HepG2 (cell line): ENCODE data around the gene CHI3L1. TPM values are rescaled to one million over a fixed set of nuclear protein-coding genes. Genes with fewer than 3 reads are reported as not detected.

ENCODE experiments used
- ATAC-seq: fragments of 200-7000 bp; cut with Tn5 transposase; 3 replicates; pipeline ENCODE4 v1.9.1; 2020; ENCODE audit warnings: mild to moderate bottlenecking, moderate library complexity
- BruUV-seq: library from RNA; stranded (reverse); fragments of 400-500 nt; replicated peaks from 2 replicates; lab custom pipeline; 2021; lab: Mats Ljungman, UMichigan
- CTCF ChIA-PET: fragments of 300-600 bp; formaldehyde crosslinking; extraction: SDS; loops from one replicate; lab custom pipeline; 2021; ENCODE audit warnings: low total read pairs, inconsistent platforms, low intra/inter-chr PET ratio; lab: Yijun Ruan, JAX
- POLR2A ChIA-PET: fragments of 350-600 bp; sonication (Branson Sonifier 250); formaldehyde crosslinking; loops from one replicate; lab custom pipeline; 2020; ENCODE audit warnings: antibody characterized with exemption, inconsistent platforms; lab: Yijun Ruan, JAX
- DNase-seq: peaks from one replicate; pipeline ENCODE4 v3.0.0-alpha.2; 2015; ENCODE audit warnings: low spot score
- FAIRE-seq: peaks from 3 replicates; lab custom pipeline; 2011; peaks lifted over from hg19 to GRCh38; lab: Jason Lieb, UNC
- H2AFZ ChIP-seq: one replicate; pipeline ENCODE4 v1.6.1; 2011; ENCODE audit warnings: low read length, inconsistent platforms
- H3K27ac ChIP-seq: fragments of 300-600 bp; 3 replicates; pipeline ENCODE4 v1.8.0; 2011; ENCODE audit warnings: mixed run types, mild to moderate bottlenecking, mixed read lengths, low read length, inconsistent platforms; ENCODE audit not compliant: insufficient read depth; ENCODE audit errors: extremely low read length
- H3K27me3 ChIP-seq, 2 experiments: fragments of 200-600 bp in 1 of 2; 2 replicates in 1 of 2; 3 replicates in 1 of 2; pipeline versions ENCODE4 v1.6.0 to v1.8.0; 2011; ENCODE audit warnings: low read length in 2 of 2, mild to moderate bottlenecking in 2 of 2, moderate library complexity in 2 of 2, inconsistent platforms in 1 of 2; ENCODE audit not compliant: insufficient read depth in 2 of 2, control insufficient read depth in 1 of 2
- H3K36me3 ChIP-seq, 2 experiments: fragments of 200-600 bp in 1 of 2; replicated peaks in 1 of 2; 2 replicates in 1 of 2; 3 replicates in 1 of 2; pipeline versions ENCODE4 v1.5.1 to v1.8.0; 2011; ENCODE audit warnings: low read length in 2 of 2, inconsistent platforms in 1 of 2; ENCODE audit not compliant: insufficient read depth in 2 of 2, control insufficient read depth in 1 of 2
- H3K4me1 ChIP-seq: 2 replicates; pipeline ENCODE4 v1.5.1; 2012; ENCODE audit warnings: low read length, inconsistent platforms; ENCODE audit not compliant: insufficient read depth
- H3K4me2 ChIP-seq: 2 replicates; pipeline ENCODE4 v1.6.0; 2011; ENCODE audit warnings: low read depth, low read length, inconsistent platforms
- H3K4me3 ChIP-seq, 3 experiments: fragments of 200-600 bp in 1 of 3; sonication (generic), shearing (Covaris generic) in 1 of 3; replicated peaks in 1 of 3; 2 replicates each; pipeline ENCODE4 v1.5.1; 2011 to 2016; ENCODE audit warnings: low read length in 3 of 3, inconsistent platforms in 2 of 3, low read depth in 2 of 3, mild to moderate bottlenecking in 2 of 3, control low read depth in 1 of 3, mixed read lengths in 1 of 3; ENCODE audit not compliant: insufficient read depth in 1 of 3
- H3K79me2 ChIP-seq: one replicate; pipeline ENCODE4 v1.6.1; 2011; ENCODE audit warnings: low read length, inconsistent platforms; ENCODE audit not compliant: insufficient read depth
- H3K9ac ChIP-seq: 2 replicates; pipeline ENCODE4 v1.6.0; 2011; ENCODE audit warnings: mild to moderate bottlenecking, low read depth, low read length, inconsistent platforms; ENCODE audit not compliant: insufficient read depth
- H3K9me3 ChIP-seq: 2 replicates; pipeline ENCODE4 v1.5.1; 2012; ENCODE audit warnings: mild to moderate bottlenecking, low read length
- H4K20me1 ChIP-seq: 2 replicates; pipeline ENCODE4 v1.6.0; 2011; ENCODE audit warnings: inconsistent platforms, mild to moderate bottlenecking, low read length, moderate library complexity; ENCODE audit not compliant: insufficient read depth
- ATF5 ChIP-seq: sonication (generic); formaldehyde crosslinking; IDR thresholded peaks from 2 replicates; pipeline ENCODE4 v1.4.0; 2020; ENCODE audit warnings: mild to moderate bottlenecking, low read depth, missing genetic modification reagents
- CENPX ChIP-seq: sonication (generic); formaldehyde crosslinking; IDR thresholded peaks from 2 replicates; pipeline ENCODE4 v1.9.0; 2021; ENCODE audit warnings: mild to moderate bottlenecking, missing genetic modification reagents, moderate library complexity
- FOXK2 ChIP-seq: fragments of 450-650 bp; IDR thresholded peaks from 2 replicates; pipeline ENCODE4 v1.6.1; 2016
- GATAD1 ChIP-seq: IDR thresholded peaks from 2 replicates; pipeline ENCODE4 v1.6.1; 2016; ENCODE audit warnings: missing genetic modification reagents, missing compliant biosample characterization
- GATAD2A ChIP-seq: IDR thresholded peaks from 2 replicates; pipeline ENCODE4 v1.6.1; 2016
- HNRNPLL ChIP-seq: fragments of 200-400 bp; formaldehyde crosslinking; IDR thresholded peaks from 2 replicates; pipeline ENCODE4 v1.6.1; 2017; ENCODE audit warnings: mild to moderate bottlenecking, low read depth, low read length; ENCODE audit not compliant: poor library complexity, severe bottlenecking
- KLF6 ChIP-seq: IDR thresholded peaks from 2 replicates; pipeline ENCODE4 v1.8.0; 2016; ENCODE audit warnings: missing biosample characterization, missing genetic modification reagents
- MAFK ChIP-seq, 2 experiments: IDR thresholded peaks in 1 of 2; conservative IDR thresholded peaks in 1 of 2; 2 replicates each; pipeline ENCODE4 v1.6.1; 2011; ENCODE audit warnings: improper control_type of control experiment in 2 of 2, low read length in 2 of 2
- PHF5A ChIP-seq: IDR thresholded peaks from one replicate; pipeline ENCODE4 v1.6.1; 2018; ENCODE audit warnings: low read depth, missing genetic modification reagents; ENCODE audit not compliant: unreplicated experiment
- RBM22 ChIP-seq: fragments of 200-400 bp; formaldehyde crosslinking; optimal IDR thresholded peaks from 2 replicates; pipeline ENCODE3; 2017; ENCODE audit warnings: mild to moderate bottlenecking, low read length, moderate library complexity
- STAT6 ChIP-seq: sonication (generic); formaldehyde crosslinking; IDR thresholded peaks from 2 replicates; pipeline ENCODE4 v1.4.0; 2020; ENCODE audit warnings: missing genetic modification reagents, mild to moderate bottlenecking, borderline replicate concordance
- ZNF160 ChIP-seq: sonication (generic); formaldehyde crosslinking; IDR thresholded peaks from 2 replicates; pipeline ENCODE4 v1.8.0; 2022; ENCODE audit warnings: mild to moderate bottlenecking, inconsistent platforms, missing genetic modification reagents
- ZNF20 ChIP-seq: sonication (generic); formaldehyde crosslinking; IDR thresholded peaks from 2 replicates; pipeline ENCODE4 v1.4.0; 2020; ENCODE audit warnings: mild to moderate bottlenecking, moderate library complexity, missing genetic modification reagents
- ZNF672 ChIP-seq: sonication (generic); formaldehyde crosslinking; IDR thresholded peaks from 2 replicates; pipeline ENCODE4 v1.8.1; 2022; ENCODE audit warnings: missing genetic modification reagents
- ZNF772 ChIP-seq: sonication (generic); formaldehyde crosslinking; IDR thresholded peaks from 2 replicates; pipeline ENCODE4 v1.5.0; 2020; ENCODE audit warnings: mild to moderate bottlenecking, missing genetic modification reagents
- WGBS: methylation state at CpG from one replicate; pipeline ENCODE4 v1.1.6; 2017; ENCODE audit warnings: low lambda C conversion rate; 5-methylcytosine and 5-hydroxymethylcytosine counted together
- in situ Hi-C: cut with HindIII; loops from 2 replicates; pipeline ENCODE4 v1.10.0; 2017; ENCODE audit warnings: low pct_unique_long_range_greater_than_20kb; ENCODE audit not compliant: extremely low pct_ligation_motif_present
- intact Hi-C: fragments of 100-400 bp; cut with micrococcal nuclease; formaldehyde crosslinking; loops from one replicate; pipeline ENCODE4 v1.10.0; 2022; ENCODE audit not compliant: unreplicated experiment
- polyA plus RNA-seq, 8 experiments: library from polyadenylated mRNA; depleted of rRNA in 3 of 8; stranded (reverse) in 7 of 8; unstranded in 1 of 8; fragments of >200 nt; fragmentation: Illumina TruSeq in 4 of 8; extraction: Trizol in 4 of 8; gene quantifications; 2 replicates each; pipeline versions ENCODE4 v1.2.1 to v1.2.3, GENCODE V29; 2011 to 2016; ENCODE audit warnings: low read depth in 4 of 8, missing spikeins in 1 of 8, mixed read lengths in 1 of 8; ENCODE audit not compliant: insufficient read depth in 1 of 8
- total RNA-seq, 5 experiments: library from RNA; depleted of rRNA; stranded (reverse); fragments of >200 nt; fragmentation: Illumina TruSeq; extraction: Trizol; gene quantifications; 2 replicates each; pipeline ENCODE4 v1.2.3, GENCODE V29; 2016; ENCODE audit warnings: low read depth in 1 of 5
- TF ChIP-seq, protein P1 (sequence below): sonication (generic); formaldehyde crosslinking; IDR thresholded peaks from 2 replicates; pipeline ENCODE4 v1.4.0; 2020; ENCODE audit warnings: missing genetic modification reagents, borderline replicate concordance
- TF ChIP-seq, protein P2 (sequence below), 2 experiments: fragments of 450-650 bp in 1 of 2; sonication (generic) in 1 of 2; formaldehyde crosslinking; IDR thresholded peaks; 2 replicates each; pipeline versions ENCODE4 v1.5.0 to v1.8.0; 2020 to 2022; ENCODE audit warnings: mild to moderate bottlenecking in 1 of 2, missing genetic modification reagents in 1 of 2

The CHI3L1 gene
- total and polyA plus RNA-seq, 2 of the 13 experiments (the other 11 are each of a cell fraction or from before 2014, with no cell fraction given), result 0.09 to 0.13 TPM

- Histone ChIP-seq H3K4me1 (no peaks in the 10 kb centered on the region; the same call in 1 of the 2 replicates), H4K20me1 (no peaks in the 10 kb centered on the region), H3K27me3 (peaks cover 0 to 18% of the 10 kb centered on the region in 2 experiments; a peak in 3 of 5 replicates), H3K79me2 (no peaks in the 10 kb centered on the region), H3K36me3 (no peaks in the 10 kb centered on the region), H3K4me2 (no peak overlapping the region), H3K9me3 (no peaks in the 10 kb centered on the region), H3K4me3 (no peak overlapping the region), H3K27ac (no peak overlapping the region), H3K9ac (no peak overlapping the region), H2AFZ (no peak overlapping the region)
- intact Hi-C loops, result no loop called here
- DNase-seq, result no peak
- POLR2A ChIA-PET, result no interaction called here
- WGBS, result 74% methylated on average over 4 of the region's 4 CpGs
- no peak for FAIRE-seq
- in situ Hi-C loops, result no loop called here
- ATAC-seq, result no peak
- CTCF ChIA-PET, result no interaction called here
- no TSS peak for BruUV-seq
- no peak for TF ChIP-seq FOXK2
- no peak for TF ChIP-seq CENPX
- TF ChIP-seq ZNF672 (CRISPR knock-in tag), result no peak
- TF ChIP-seq HNRNPLL, result no peak
- TF ChIP-seq, protein P1, sequence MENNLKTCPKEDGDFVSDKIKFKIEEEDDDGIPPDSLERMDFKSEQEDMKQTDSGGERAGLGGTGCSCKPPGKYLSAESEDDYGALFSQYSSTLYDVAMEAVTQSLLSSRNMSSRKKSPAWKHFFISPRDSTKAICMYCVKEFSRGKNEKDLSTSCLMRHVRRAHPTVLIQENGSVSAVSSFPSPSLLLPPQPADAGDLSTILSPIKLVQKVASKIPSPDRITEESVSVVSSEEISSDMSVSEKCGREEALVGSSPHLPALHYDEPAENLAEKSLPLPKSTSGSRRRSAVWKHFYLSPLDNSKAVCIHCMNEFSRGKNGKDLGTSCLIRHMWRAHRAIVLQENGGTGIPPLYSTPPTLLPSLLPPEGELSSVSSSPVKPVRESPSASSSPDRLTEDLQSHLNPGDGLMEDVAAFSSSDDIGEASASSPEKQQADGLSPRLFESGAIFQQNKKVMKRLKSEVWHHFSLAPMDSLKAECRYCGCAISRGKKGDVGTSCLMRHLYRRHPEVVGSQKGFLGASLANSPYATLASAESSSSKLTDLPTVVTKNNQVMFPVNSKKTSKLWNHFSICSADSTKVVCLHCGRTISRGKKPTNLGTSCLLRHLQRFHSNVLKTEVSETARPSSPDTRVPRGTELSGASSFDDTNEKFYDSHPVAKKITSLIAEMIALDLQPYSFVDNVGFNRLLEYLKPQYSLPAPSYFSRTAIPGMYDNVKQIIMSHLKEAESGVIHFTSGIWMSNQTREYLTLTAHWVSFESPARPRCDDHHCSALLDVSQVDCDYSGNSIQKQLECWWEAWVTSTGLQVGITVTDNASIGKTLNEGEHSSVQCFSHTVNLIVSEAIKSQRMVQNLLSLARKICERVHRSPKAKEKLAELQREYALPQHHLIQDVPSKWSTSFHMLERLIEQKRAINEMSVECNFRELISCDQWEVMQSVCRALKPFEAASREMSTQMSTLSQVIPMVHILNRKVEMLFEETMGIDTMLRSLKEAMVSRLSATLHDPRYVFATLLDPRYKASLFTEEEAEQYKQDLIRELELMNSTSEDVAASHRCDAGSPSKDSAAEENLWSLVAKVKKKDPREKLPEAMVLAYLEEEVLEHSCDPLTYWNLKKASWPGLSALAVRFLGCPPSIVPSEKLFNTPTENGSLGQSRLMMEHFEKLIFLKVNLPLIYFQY (CRISPR knock-in tag), result no peak
- TF ChIP-seq, protein P2, sequence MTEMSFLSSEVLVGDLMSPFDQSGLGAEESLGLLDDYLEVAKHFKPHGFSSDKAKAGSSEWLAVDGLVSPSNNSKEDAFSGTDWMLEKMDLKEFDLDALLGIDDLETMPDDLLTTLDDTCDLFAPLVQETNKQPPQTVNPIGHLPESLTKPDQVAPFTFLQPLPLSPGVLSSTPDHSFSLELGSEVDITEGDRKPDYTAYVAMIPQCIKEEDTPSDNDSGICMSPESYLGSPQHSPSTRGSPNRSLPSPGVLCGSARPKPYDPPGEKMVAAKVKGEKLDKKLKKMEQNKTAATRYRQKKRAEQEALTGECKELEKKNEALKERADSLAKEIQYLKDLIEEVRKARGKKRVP (CRISPR knock-in tag; IDR thresholded peaks at IDR 0.05), result no peak
- TF ChIP-seq ZNF772 (CRISPR knock-in tag), result no peak
- no peak for TF ChIP-seq STAT6 (CRISPR knock-in tag)
- no peak for TF ChIP-seq PHF5A (CRISPR knock-in tag)
- TF ChIP-seq ZNF20, result no peak
- TF ChIP-seq ATF5, result no peak
- TF ChIP-seq MAFK (conservative IDR thresholded peaks at IDR 0.05 in 1 of 2, IDR thresholded peaks at IDR 0.05 in 1 of 2; ENCODE audit: low read length in 2 of 2), result no peak
- TF ChIP-seq KLF6 (CRISPR knock-in tag), result no peak
- TF ChIP-seq GATAD1, result no peak
- no peak for TF ChIP-seq RBM22
- TF ChIP-seq GATAD2A (CRISPR knock-in tag), result no peak
- no peak for TF ChIP-seq ZNF160 (CRISPR knock-in tag)
These were observed 2.0 kb downstream of the CHI3L1 start for GRCh38 chr1:203184467-203184866.
